ENCODE data around the gene SLCO1A2. TPM values are rescaled to one million over a fixed set of nuclear protein-coding genes. Genes with fewer than 3 reads are reported as not detected.
"Not testable (repeated sequence)": the region's sequence is repeated elsewhere in the genome, so short reads cannot be mapped to it uniquely, and the experiment has no call there.

SLCO1A2 gene
- under 1 TPM in 1 of 9 donors, not detected in 8; 0.06 TPM for total RNA-seq
- not detected for polyA plus RNA-seq
- long read RNA-seq, donor 1: 0 reads
- long read RNA-seq, donor 2: 0 reads
- long read RNA-seq, donor 3: 0 reads
- long read RNA-seq, donor 4: 0 reads
- long read RNA-seq, donor 5: 0 reads
- long read RNA-seq, donor 6: 0 reads
- long read RNA-seq, donor 7: 0 reads
- long read RNA-seq, donor 8: 0 reads
- long read RNA-seq, donor 9: 0 reads
- long read RNA-seq, donor 10: 0 reads

- TF ChIP-seq CTCF (IDR thresholded peaks at IDR 0.05): no peak
- TF ChIP-seq POLR2A (IDR thresholded peaks at IDR 0.05): no peak
- whole genome bisulfite sequencing, 4 donors: 54 to 70% (median 62%) methylated on average over 3 of the region's 3 CpGs
- no peak for DNase-seq
- Histone ChIP-seq H3K36me3 (replicated peaks in 1 of 2) (no peaks in the 10 kb centered on the region), H3K27me3 (no peaks in the 10 kb centered on the region), H3K9me3 (replicated peaks in 1 of 3) (no peaks in the 10 kb centered on the region), H3K4me1 (replicated peaks in 1 of 2) (no peaks in the 10 kb centered on the region), H3K27ac (no peak within 1 kb of the TSS), H3K4me3 (no peak within 1 kb of the TSS)
- intact Hi-C loops (cut with DNase I): no loop called here
Observed at GRCh38 chr12:21334771-21335325, at the start of gene SLCO1A2. SLCO1A2 (minus strand) TSS chr12:21334917; CDS start chr12:21334647, 270 bp downstream.

- intact Hi-C loops (cut with DNase I): no loop called here
- H3K4me3 ChIP-seq: no peak overlapping the region
- H3K36me3 ChIP-seq (replicated peaks in 1 of 2): no peaks in the 10 kb centered on the region
- 65 to 83% (median 74%) methylated on average over 2 of the region's 2 CpGs for WGBS, 4 donors
- H3K27ac ChIP-seq: no peak overlapping the region
- H3K9me3 ChIP-seq (replicated peaks in 1 of 3): no peaks in the 10 kb centered on the region
- TF ChIP-seq CTCF (IDR thresholded peaks at IDR 0.05) (no peak), POLR2A (IDR thresholded peaks at IDR 0.05) (no peak)
- H3K4me1 ChIP-seq (replicated peaks in 1 of 2): no peaks in the 10 kb centered on the region
- H3K27me3 ChIP-seq: no peaks in the 10 kb centered on the region
- DNase-seq: no peak
Observed at GRCh38 chr12:21384261-21384660, 49.5 kb upstream of the SLCO1A2 start.

- H3K4me1 ChIP-seq (replicated peaks in 1 of 2); H3K27me3 ChIP-seq; H3K9me3 ChIP-seq (replicated peaks in 1 of 3); H3K4me3 ChIP-seq; DNase-seq; H3K36me3 ChIP-seq (replicated peaks in 1 of 2); intact Hi-C loops (cut with DNase I); H3K27ac ChIP-seq: not testable (repeated sequence)
- 80 to 84% (median 81%) methylated on average over 5 of the region's 5 CpGs for WGBS, 4 donors
Observed at GRCh38 chr12:21381320-21381719, 46.6 kb upstream of the SLCO1A2 start.

- H3K27ac ChIP-seq: no peak overlapping the region
- H3K27me3 ChIP-seq: no peaks in the 10 kb centered on the region
- intact Hi-C loops (cut with DNase I): no loop called here
- H3K4me3 ChIP-seq: no peak overlapping the region
- H3K4me1 ChIP-seq (replicated peaks in 1 of 2): no peaks in the 10 kb centered on the region
- WGBS, 4 donors: 68 to 80% (median 74%) methylated on average over 3 of the region's 3 CpGs
- H3K36me3 ChIP-seq (replicated peaks in 1 of 2): no peaks in the 10 kb centered on the region
- DNase-seq: no peak
- TF ChIP-seq CTCF (IDR thresholded peaks at IDR 0.05) (no peak), POLR2A (IDR thresholded peaks at IDR 0.05) (no peak)
- H3K9me3 ChIP-seq (replicated peaks in 1 of 3): no peaks in the 10 kb centered on the region
Observed at GRCh38 chr12:21379218-21379617, 44.5 kb upstream of the SLCO1A2 start.

- Histone ChIP-seq H3K4me3 (no peak within 1 kb of the TSS), H3K36me3 (replicated peaks in 1 of 2) (no peaks in the 10 kb centered on the region), H3K4me1 (replicated peaks in 1 of 2) (no peaks in the 10 kb centered on the region), H3K27ac (no peak within 1 kb of the TSS), H3K27me3 (no peaks in the 10 kb centered on the region), H3K9me3 (replicated peaks in 1 of 3) (no peaks in the 10 kb centered on the region)
- intact Hi-C loops (cut with DNase I): no loop called here
- no peak for TF ChIP-seq CTCF (IDR thresholded peaks at IDR 0.05)
- no peak for TF ChIP-seq POLR2A (IDR thresholded peaks at IDR 0.05)
- WGBS, 4 donors: 65 to 72% (median 69%) methylated on average over 2 of the region's 2 CpGs
- no peak for DNase-seq
Observed at GRCh38 chr12:21372602-21373001, 37.9 kb upstream of the SLCO1A2 start, which contains the start of gene IAPP. IAPP (plus strand) TSS chr12:21372902; CDS start chr12:21373352, 450 bp downstream.

Measured in adrenal gland (tissue), 19 donors.